Lower leg skin (tissue), 4 donors: ENCODE data around the gene TSPAN10. TPM values are rescaled to one million over a fixed set of nuclear protein-coding genes. Genes with fewer than 3 reads are reported as not detected.

Experiments
- DNase-seq, 2 donors: peaks; one replicate each; pipeline ENCODE4 v3.0.0-alpha.2; 2019; ENCODE audit warnings: low spot score in 2 of 2
- H3K4me3 ChIP-seq: fragments of 200-600 bp; sonication (generic); 2 replicates; pipeline ENCODE4 v1.5.1; 2017; ENCODE audit warnings: mild to moderate bottlenecking, low read depth; ENCODE audit not compliant: poor library complexity, severe bottlenecking
- POLR2A ChIP-seq, 2 donors: fragments of 450-650 bp; IDR thresholded peaks; one replicate each; pipeline ENCODE4 v1.6.1; 2016 to 2017; ENCODE audit warnings: antibody characterized with exemption in 2 of 2, mild to moderate bottlenecking in 1 of 2, moderate library complexity in 1 of 2
- WGBS, 2 donors: methylation state at CpG; one replicate each; pipeline ENCODE4 v1.1.5; 2018; 5-methylcytosine and 5-hydroxymethylcytosine counted together
- intact Hi-C: fragments of 100-400 bp; cut with DNase I; formaldehyde crosslinking; loops from one replicate; pipeline ENCODE4 v1.15.0; 2023; ENCODE audit warnings: low total_unique reads
- total RNA-seq, 4 donors: library from RNA; depleted of rRNA; stranded (reverse); fragments of >200 nt; gene quantifications; one replicate each; pipeline ENCODE4 v1.1.0, GENCODE V29; 2016
- TF ChIP-seq, protein P1 (sequence below), 3 donors: fragments of 450-650 bp; IDR thresholded peaks; one replicate each; pipeline ENCODE4 v1.5.1; 2016; ENCODE audit warnings: antibody characterized with exemption in 3 of 3, mild to moderate bottlenecking in 3 of 3, moderate library complexity in 2 of 3

Gene TSPAN10
- total RNA-seq, 4 donors from 2014 or later, result 0.57 to 2.5 (median 1.6) TPM; not detected in 1

DNA sequence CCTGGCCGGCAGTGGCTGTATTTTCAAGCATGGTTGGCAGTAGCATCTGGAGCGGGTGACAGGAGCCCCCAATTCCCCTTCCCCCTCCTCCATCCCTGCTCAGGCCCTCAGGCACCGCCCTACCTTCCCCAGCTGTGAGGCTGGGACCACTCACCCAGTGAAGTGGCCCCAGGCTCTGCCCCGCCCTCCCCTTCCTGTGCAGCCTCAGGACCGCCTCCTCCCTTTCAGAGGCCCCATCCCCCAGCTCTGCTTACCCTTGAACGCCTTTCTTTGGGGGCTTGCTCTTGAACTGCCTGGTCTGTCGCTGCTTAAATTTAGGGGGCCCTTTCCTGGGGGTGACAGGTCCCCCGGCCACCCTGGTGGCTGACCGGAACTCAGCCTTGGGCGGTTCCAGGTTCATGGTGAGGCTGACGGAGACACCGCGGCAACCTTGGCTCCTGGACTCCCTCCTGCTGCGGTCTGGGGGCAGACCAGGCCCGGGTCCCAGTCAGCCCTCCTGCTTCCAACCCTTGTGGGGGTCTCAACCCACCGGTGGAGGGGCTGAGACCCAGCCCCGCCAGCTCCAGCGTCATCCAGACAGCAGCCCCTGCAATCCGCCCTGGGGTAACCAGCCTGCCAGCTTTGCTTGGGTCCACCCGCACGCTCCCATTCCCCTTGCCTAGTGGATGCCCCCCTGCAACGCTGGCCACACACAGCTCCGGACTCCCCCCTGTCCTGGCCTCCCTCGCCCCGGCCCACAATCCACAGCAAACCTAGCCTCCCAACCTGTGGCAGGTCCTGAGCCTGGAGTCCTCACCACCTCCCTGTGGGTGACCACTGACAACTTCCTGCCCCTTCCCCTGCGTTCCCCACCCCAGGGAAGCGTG, 16.1 kb downstream of the TSPAN10 start:
- TF ChIP-seq, protein P1, sequence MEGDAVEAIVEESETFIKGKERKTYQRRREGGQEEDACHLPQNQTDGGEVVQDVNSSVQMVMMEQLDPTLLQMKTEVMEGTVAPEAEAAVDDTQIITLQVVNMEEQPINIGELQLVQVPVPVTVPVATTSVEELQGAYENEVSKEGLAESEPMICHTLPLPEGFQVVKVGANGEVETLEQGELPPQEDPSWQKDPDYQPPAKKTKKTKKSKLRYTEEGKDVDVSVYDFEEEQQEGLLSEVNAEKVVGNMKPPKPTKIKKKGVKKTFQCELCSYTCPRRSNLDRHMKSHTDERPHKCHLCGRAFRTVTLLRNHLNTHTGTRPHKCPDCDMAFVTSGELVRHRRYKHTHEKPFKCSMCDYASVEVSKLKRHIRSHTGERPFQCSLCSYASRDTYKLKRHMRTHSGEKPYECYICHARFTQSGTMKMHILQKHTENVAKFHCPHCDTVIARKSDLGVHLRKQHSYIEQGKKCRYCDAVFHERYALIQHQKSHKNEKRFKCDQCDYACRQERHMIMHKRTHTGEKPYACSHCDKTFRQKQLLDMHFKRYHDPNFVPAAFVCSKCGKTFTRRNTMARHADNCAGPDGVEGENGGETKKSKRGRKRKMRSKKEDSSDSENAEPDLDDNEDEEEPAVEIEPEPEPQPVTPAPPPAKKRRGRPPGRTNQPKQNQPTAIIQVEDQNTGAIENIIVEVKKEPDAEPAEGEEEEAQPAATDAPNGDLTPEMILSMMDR (IDR thresholded peaks at IDR 0.05), result no peak
- no peak overlapping the region for H3K4me3 ChIP-seq
- WGBS, 2 donors, result 40 to 65% methylated on average over 13 to 23 of the region's 27 CpGs
- intact Hi-C loops, result no loop called here
- no peak for DNase-seq

DNA sequence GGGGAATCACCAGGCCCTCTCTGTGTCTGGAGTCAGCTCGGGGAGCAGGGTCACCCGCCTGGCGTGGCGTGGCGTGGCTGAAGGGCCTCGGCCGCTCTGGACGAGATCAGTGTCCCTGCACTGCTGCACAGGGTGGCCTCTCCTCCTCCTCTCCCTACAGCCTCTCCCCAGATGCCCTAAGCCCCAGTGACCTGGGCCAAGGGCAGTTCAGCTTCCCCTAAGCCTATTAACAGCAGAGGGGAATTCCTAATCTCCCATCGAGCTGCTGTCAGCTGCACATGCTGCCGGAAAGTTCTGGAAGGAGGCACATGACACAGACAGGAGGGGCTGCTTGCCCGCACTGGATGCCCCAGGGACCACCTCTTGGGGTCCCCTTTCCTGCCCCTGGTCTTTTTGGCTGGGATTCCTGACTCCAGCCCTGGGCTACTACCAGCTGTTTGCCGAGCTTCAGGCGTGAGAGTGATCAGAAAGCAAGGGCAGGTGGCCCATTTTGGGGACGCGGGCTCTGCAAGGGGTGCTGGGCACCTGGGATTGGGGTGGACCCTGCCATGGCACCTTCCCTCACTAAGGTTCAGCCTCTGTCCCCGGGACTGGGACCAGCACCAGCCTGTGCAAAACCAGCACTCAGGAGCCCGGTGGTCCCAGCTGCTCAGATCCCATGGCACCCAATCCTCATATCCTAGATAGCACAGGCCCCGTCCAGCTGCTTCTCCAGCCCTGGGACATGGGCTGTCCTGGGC, 18.6 kb downstream of the TSPAN10 start:
- DNase-seq, result no peak
- TF ChIP-seq POLR2A (IDR thresholded peaks at IDR 0.05), result no peak
- TF ChIP-seq, protein P1 (IDR thresholded peaks at IDR 0.05), result no peak
- no peak overlapping the region for H3K4me3 ChIP-seq
- 77 to 81% methylated on average over 12 to 17 of the region's 18 CpGs for WGBS, 2 donors
- intact Hi-C loops, result no loop called here

DNA sequence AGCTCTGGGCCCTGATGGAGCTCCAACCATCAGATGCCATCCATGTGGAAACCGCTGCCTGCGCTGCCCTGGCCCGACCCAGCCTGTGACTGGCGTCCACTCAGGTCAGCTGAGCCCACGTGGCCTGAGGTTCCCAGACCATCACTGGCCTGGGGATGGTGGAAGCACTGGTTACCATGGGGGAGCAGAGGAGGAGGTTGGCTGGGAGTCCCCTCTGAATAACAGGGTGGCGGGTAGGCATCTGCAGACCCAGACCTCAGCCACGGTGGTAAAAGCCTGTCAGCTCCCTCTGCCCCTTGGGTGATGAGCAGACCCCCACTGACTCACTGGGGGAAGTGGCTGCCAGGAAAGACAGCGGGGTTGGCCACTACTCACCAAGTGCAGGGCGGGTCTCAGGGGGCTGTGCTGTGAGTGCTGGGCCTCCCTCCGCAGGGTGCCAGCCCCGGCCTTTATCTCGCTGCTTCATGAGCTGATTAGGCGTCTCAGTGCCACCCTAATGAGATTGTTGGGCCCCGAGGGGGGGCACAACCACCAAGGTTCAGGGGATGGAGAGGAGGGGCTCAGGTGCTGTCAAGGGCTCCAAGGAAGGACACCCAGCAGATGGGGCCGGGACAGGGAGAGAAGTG, 19.2 kb downstream of the TSPAN10 start, which contains the start of gene PDE6G:
Gene PDE6G (minus strand): TSS at position 425 of the 626 bp plus-strand sequence. CDS start 3,237 bp downstream, outside the sequence.
- TF ChIP-seq POLR2A (IDR thresholded peaks at IDR 0.05), result no peak
- TF ChIP-seq, protein P1 (IDR thresholded peaks at IDR 0.05), result no peak
- no peak for DNase-seq
- WGBS, 2 donors, result 90 to 91% methylated on average over 14 to 15 of the region's 15 CpGs
- no peak within 1 kb of the TSS for H3K4me3 ChIP-seq
- intact Hi-C loops, result no loop called here

DNA sequence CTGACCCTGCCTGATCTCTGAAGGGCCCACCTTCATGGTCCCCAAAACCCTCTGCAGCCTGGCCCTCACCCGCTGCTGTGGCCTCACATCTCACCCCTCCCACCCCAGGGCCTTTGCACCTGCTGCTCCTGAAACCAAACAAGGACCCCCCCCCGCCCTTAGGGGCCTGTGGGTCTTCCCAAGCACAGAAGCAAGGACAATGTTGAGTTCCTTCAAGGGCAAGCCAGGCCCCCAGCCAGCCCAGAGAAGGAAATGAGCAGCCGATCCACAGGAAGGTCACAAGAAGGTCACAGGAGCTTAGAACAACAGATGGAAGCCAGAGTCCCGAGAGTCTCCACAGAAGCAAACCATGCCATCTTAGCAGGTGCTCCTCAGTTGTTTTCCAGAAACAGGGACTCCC, 19.8 kb downstream of the TSPAN10 start:
- WGBS, 2 donors, result 56 to 68% methylated on average over 4 of the region's 4 CpGs
- intact Hi-C loops, result no loop called here
- no peak for TF ChIP-seq POLR2A (IDR thresholded peaks at IDR 0.05)
- TF ChIP-seq, protein P1 (IDR thresholded peaks at IDR 0.05), result no peak
- DNase-seq, result no peak
- H3K4me3 ChIP-seq, result no peak overlapping the region

DNA sequence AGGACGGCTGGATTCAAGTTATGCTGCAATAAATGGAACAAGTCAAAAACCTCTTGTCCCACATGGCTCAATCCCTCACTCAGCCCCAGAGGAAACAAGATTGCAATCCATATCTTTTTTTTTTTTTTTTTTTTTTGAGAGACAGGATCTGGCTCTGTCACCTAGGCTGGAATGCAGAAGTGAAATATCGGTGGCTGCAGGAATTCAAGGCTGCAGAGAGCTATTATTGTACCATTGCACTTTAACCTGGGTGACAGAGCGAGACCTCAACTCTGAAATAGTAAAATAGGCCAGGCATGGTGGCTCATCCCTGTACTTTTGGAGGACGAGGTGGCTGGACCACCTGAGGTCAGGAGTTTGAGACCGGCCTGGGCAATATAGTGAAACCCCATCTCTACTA, 22.0 kb downstream of the TSPAN10 start:
- intact Hi-C loops, result no loop called here
- no peak for DNase-seq
- TF ChIP-seq, protein P1 (IDR thresholded peaks at IDR 0.05), result no peak
- TF ChIP-seq POLR2A (IDR thresholded peaks at IDR 0.05), result no peak
- WGBS, 2 donors, result 64 to 69% methylated on average over 5 of the region's 5 CpGs
- H3K4me3 ChIP-seq, result no peak overlapping the region
